GM12878 (cell line): ENCODE results near the gene LIN52. TPM values are rescaled to one million over a fixed set of nuclear protein-coding genes. Genes with fewer than 3 reads are reported as not detected.

Experiments used
- BRCA1 ChIP-seq: IDR thresholded peaks from 2 replicates; pipeline ENCODE4 v1.6.1; 2011; ENCODE audit warnings: low read depth, low read length, improper control_type of control experiment
- LARP7 ChIP-seq: fragments of 450-650 bp; IDR thresholded peaks from 2 replicates; pipeline ENCODE4 v1.6.1; 2017; ENCODE audit warnings: mild to moderate bottlenecking
- polyA plus RNA-seq, 11 experiments: library from polyadenylated mRNA; depleted of rRNA in 4 of 11; unstranded in 6 of 11; stranded (reverse) in 5 of 11; fragments of >200 nt; fragmentation: Nextera tagmentation in 4 of 11; fragmentation: Illumina TruSeq in 1 of 11; extraction: Ambion mirVana in 4 of 11; extraction: Trizol in 1 of 11; gene quantifications; 1 replicate in 1 of 11; 2 replicates in 10 of 11; pipeline versions ENCODE4 v1.2.1 to v1.2.3, GENCODE V29; 2011 to 2016; ENCODE audit warnings: inconsistent platforms in 2 of 11, missing spikeins in 2 of 11, low read depth in 1 of 11
- total RNA-seq, 4 experiments: library from RNA; depleted of rRNA in 3 of 4; stranded (reverse); fragments of >200 nt in 3 of 4; fragmentation: Illumina TruSeq in 1 of 4; extraction: Trizol in 1 of 4; gene quantifications; 2 replicates each; pipeline versions ENCODE4 v1.2.1 to v1.2.3, GENCODE V29; 2013 to 2021
- TF ChIP-seq, protein P1 (sequence below): fragments of 450-650 bp; IDR thresholded peaks from 2 replicates; pipeline ENCODE4 v1.6.1; 2017; ENCODE audit warnings: antibody characterized with exemption, mild to moderate bottlenecking, moderate library complexity
- TF ChIP-seq, protein P2 (sequence below): IDR thresholded peaks from 2 replicates; pipeline ENCODE4 v1.6.1; 2011; ENCODE audit warnings: low read depth, mild to moderate bottlenecking, low read length, moderate library complexity, borderline replicate concordance; ENCODE audit errors: extremely low read depth
- TF ChIP-seq, protein P3 (sequence below): fragments of 450-650 bp; IDR thresholded peaks from 2 replicates; pipeline ENCODE4 v1.6.1; 2017; ENCODE audit warnings: mild to moderate bottlenecking, moderate library complexity

LIN52 gene
- total and polyA plus RNA-seq, 10 of the 15 experiments (the other 5 are each of a cell fraction or from before 2014, with no cell fraction given): 13.3 to 30.9 (median 19.9) TPM

DNA sequence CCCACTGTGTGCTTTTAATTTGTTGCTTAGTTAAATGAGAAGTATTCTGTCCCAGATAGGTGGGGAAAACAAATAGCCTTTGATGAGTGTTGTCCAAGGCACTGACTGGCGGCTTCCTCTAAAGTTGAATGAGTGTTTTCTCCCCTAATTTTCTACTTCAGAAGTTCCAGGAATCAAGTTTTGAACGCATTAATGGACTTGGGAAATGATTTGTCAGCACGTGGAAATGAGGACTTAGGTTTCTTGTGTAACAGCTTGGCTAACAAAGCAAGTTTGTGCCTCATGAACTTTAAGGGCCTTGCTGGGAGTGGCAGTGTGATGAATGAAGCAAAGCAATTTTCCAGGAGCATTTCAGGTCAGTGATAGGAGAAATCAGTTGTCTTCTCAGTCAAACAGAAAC is 56.9 kb downstream of the LIN52 start (continued):
- TF ChIP-seq, protein P1, sequence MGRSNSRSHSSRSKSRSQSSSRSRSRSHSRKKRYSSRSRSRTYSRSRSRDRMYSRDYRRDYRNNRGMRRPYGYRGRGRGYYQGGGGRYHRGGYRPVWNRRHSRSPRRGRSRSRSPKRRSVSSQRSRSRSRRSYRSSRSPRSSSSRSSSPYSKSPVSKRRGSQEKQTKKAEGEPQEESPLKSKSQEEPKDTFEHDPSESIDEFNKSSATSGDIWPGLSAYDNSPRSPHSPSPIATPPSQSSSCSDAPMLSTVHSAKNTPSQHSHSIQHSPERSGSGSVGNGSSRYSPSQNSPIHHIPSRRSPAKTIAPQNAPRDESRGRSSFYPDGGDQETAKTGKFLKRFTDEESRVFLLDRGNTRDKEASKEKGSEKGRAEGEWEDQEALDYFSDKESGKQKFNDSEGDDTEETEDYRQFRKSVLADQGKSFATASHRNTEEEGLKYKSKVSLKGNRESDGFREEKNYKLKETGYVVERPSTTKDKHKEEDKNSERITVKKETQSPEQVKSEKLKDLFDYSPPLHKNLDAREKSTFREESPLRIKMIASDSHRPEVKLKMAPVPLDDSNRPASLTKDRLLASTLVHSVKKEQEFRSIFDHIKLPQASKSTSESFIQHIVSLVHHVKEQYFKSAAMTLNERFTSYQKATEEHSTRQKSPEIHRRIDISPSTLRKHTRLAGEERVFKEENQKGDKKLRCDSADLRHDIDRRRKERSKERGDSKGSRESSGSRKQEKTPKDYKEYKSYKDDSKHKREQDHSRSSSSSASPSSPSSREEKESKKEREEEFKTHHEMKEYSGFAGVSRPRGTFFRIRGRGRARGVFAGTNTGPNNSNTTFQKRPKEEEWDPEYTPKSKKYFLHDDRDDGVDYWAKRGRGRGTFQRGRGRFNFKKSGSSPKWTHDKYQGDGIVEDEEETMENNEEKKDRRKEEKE: no peak
- TF ChIP-seq LARP7 (no peak), BRCA1 (no peak)
- TF ChIP-seq, protein P2, sequence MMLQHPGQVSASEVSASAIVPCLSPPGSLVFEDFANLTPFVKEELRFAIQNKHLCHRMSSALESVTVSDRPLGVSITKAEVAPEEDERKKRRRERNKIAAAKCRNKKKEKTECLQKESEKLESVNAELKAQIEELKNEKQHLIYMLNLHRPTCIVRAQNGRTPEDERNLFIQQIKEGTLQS: no peak
- TF ChIP-seq, protein P3, sequence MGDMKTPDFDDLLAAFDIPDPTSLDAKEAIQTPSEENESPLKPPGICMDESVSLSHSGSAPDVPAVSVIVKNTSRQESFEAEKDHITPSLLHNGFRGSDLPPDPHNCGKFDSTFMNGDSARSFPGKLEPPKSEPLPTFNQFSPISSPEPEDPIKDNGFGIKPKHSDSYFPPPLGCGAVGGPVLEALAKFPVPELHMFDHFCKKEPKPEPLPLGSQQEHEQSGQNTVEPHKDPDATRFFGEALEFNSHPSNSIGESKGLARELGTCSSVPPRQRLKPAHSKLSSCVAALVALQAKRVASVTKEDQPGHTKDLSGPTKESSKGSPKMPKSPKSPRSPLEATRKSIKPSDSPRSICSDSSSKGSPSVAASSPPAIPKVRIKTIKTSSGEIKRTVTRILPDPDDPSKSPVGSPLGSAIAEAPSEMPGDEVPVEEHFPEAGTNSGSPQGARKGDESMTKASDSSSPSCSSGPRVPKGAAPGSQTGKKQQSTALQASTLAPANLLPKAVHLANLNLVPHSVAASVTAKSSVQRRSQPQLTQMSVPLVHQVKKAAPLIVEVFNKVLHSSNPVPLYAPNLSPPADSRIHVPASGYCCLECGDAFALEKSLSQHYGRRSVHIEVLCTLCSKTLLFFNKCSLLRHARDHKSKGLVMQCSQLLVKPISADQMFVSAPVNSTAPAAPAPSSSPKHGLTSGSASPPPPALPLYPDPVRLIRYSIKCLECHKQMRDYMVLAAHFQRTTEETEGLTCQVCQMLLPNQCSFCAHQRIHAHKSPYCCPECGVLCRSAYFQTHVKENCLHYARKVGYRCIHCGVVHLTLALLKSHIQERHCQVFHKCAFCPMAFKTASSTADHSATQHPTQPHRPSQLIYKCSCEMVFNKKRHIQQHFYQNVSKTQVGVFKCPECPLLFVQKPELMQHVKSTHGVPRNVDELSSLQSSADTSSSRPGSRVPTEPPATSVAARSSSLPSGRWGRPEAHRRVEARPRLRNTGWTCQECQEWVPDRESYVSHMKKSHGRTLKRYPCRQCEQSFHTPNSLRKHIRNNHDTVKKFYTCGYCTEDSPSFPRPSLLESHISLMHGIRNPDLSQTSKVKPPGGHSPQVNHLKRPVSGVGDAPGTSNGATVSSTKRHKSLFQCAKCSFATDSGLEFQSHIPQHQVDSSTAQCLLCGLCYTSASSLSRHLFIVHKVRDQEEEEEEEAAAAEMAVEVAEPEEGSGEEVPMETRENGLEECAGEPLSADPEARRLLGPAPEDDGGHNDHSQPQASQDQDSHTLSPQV: no peak
- TF ChIP-seq, all 136 proteins: peak for 0
